Activated T-helper 1 cell treated with anti-CD3 and anti-CD28 coated beads, Interleukin-2, amount 50 U/mL, for 16 hours (primary cell): ENCODE results near the gene CHID1.

Experiments used
- DNase-seq, 2 donors: peaks; one replicate each; pipeline ENCODE4 v3.0.0-alpha.2; 2020; ENCODE audit warnings: low read depth in 1 of 2, low spot score in 1 of 2

CHID1 gene

GRCh38 chr11:888310-889212 lies 22.0 kb downstream of the CHID1 start:
- no peak for DNase-seq

DNA sequence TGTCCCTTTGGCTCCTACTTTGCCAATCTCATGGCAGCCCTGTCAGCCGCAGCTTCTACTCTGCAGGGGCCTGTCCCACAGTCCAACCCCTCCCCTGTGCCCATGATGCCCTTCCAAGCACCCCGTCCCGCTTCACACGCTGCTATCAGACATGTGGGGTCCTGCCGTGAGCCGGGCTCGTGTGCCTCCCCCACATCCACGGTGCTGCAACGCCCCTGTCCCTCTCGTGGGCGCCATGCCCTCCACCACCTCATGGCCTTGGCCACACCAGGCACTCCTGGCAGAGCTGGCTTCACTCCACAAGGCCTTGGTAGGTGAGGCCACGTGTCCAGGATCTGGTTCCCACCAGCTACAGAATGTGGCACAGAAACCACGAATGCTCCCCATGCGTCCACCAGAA lies 23.0 kb downstream of the CHID1 start:
- DNase-seq: no peak

- no peak for DNase-seq
Observed at GRCh38 chr11:886568-886967, 24.0 kb downstream of the CHID1 start.

DNA sequence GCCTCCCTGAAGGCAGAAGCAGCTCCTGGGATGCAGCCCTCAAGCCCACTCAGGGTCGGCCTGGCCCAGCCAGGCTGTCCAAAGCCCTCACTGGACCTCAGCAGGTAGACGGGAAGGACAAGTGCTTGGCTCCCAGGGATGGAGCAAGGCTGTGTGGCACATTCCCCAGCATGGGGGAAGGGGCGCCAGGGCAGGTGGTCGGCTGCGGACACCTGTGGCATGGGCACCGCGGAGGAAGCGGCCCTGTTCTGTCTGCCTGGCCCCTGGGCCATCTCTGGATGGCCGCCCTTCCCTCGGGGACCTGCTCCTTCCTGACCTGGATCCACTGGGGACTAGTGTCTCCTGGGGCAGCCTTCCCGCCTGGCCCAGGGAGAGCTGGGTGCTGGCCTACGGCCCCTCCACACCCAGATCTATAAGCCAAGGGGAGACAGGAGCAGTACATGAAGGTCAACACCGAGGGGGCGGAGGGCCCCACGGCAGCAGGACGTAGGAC lies 26.0 kb downstream of the CHID1 start:
- DNase-seq: no peak

DNA sequence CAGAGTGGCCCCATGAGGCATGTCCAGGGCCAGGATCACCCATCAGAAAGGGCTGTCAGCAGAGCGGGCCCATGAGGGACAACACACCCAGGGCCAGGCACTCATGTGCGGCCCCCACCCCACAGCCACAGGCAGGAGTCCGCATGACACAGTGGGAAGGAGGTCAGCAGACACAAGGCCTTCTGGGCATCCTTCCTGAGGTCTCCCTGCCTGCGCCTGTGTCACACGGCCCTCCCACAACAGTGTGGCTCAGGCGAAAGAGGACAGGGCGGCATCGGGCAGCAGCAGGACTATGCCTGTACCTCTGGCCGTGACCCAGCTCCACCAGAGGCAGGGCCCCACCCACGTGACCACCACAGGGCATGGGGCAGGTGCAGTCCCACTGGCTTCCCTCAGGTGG lies 27.1 kb downstream of the CHID1 start:
- DNase-seq: no peak

- DNase-seq: no peak
Observed at GRCh38 chr11:882596-882995, 28.0 kb downstream of the CHID1 start.

DNA sequence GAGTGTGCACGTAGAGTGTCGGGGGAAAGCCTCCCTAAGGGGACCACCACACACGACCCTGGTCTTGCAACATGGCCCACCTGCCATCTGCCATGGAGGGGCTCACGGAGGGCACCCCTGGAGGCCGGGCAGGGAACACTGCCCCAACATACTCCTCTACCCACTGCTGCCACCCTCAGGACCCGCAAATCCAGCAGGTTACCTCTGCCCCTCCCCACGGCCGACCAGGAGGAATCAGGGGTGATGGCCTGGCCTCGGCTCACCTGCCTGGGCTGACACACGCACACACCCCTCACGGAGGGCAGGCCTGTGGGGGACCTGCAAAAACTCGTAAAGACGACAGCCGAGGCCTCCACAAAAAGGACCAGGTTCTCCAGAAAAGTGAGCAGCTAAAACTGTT lies 30.2 kb downstream of the CHID1 start:
- DNase-seq: no peak

GRCh38 chr11:877565-877964 lies 33.0 kb downstream of the CHID1 start:
- DNase-seq: no peak

GRCh38 chr11:876545-876944 lies 34.1 kb downstream of the CHID1 start:
- no peak for DNase-seq

DNA sequence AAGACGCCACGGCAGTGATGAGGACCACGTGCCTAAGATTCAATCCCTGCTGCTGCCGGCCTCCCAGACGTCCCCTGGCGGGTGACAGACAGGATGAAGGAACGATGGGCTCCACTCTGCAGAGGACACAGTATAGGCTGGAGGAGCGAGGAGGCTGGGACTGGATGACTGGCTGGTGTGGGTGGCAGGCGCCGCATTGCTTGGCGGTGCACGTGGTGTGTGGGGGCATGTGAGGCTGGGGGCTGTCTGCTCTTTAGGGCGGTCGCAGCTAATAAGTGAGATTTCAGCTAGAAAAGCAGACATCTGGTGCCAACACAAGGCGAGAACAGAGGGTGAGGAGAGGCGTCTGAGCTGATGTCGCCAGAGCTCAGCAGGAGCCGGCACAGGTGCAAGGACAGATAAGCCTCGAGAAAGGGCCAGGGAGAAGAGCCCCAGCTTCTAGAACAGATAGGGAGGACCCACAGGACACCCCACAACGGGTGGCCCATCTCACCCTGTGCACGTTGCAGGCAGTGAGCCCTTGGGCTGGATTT lies 34.8 kb downstream of the CHID1 start:
- no peak for DNase-seq

DNA sequence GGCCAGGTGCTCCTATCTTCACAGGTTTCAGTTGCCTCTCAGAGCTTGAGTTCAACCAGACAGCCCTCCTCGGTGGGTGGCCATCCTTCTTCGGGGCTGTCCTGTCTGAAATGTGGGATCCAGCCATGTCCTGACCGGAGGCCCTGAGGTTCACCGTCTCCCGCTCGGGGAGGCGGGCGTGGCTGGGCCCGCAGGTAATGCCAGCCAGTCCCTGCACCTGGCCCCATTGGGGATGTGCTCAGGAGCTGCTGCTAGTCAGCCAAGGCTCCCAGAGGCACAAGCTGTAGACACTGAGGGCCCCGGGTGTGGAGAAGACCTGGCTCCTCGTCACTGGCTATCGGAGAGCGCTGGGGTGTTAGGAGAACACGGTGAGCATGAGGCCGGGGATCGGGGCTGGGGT lies 35.4 kb downstream of the CHID1 start:
- DNase-seq: no peak

GRCh38 chr11:873706-874105 lies 36.9 kb downstream of the CHID1 start:
- no peak for DNase-seq

GRCh38 chr11:872799-873198 lies 37.8 kb downstream of the CHID1 start:
- no peak for DNase-seq

DNA sequence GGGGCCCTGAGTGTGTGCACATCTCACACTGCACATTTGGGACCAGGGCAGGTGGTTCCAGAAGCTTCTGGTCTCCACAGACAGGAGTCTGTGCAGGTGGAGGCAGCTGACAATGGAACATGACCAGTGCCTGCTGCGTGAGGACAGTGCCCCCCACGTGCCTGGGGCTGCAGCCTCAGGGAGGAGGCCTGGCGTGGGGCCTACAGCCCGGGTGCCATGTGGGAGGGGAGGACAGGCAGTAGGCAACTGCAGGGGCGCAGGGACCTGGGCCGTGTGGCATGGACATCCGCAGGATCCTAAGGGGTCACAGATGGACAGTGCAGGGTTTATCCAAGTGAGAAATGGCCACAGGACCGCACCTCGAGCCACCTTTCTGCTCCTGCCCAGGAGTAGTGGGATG lies 39.1 kb downstream of the CHID1 start:
- no peak for DNase-seq

- DNase-seq: no peak
Observed at GRCh38 chr11:870418-870817, 40.2 kb downstream of the CHID1 start.

GRCh38 chr11:870127-870413 lies 40.5 kb downstream of the CHID1 start:
- DNase-seq: no peak

DNA sequence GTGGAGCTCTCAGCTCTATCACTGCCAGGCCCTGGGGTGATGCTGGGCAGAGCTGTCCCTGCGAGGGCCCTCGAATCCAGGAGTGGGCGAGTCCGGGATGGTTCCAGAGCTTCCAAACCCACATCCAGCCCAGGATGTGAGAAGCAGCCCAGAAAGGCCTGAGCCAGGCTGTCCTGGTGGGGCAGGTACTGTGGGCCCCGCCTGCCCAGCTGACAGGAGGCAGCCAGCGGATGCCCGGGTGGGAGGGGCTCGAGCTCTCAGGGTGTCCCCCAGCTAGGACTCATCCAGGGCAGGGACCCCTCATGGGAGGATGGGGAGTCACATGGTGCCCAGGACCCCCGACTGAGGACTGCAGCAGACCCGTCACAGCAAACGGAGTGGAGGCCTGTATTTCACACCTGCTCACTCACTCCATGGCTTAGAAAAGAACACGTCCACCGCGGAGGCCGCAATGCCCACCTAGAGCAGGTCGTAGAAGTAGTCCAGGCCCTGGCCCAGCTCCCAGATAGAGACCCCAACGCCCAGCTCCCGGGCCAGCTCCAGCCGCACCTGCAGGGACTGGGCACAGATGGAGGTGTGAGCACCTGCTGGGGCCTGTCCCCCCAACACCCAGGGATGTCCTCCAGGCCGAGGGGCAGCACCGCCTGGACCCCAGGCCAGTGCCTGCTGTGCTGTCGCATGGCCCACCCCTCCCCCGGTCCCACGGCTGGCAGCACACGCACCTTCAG lies 41.0 kb downstream of the CHID1 start:
- DNase-seq: no peak

DNA sequence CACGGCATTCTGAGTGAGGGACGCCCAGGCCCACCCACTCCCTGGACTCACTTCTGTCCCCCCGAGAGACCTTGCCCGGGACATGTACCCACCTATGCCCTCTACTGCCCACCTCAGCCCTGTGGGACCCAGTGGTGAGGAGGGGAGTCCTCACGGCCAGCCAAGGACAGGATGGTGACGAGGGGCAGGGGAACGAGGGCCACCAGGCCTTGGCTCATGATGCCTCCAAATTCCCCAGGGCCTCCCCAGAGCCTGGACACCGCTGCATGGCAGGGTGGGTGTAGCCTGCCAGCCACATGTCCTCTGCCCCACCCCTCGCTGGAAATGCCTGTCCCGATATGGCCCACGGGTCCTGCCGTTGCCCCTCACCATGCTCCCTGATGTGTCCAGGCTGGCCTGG lies 41.8 kb downstream of the CHID1 start:
- DNase-seq: no peak

- DNase-seq: no peak
Observed at GRCh38 chr11:868394-868793, 42.2 kb downstream of the CHID1 start.

GRCh38 chr11:867856-868358 lies 42.7 kb downstream of the CHID1 start:
- no peak for DNase-seq

DNA sequence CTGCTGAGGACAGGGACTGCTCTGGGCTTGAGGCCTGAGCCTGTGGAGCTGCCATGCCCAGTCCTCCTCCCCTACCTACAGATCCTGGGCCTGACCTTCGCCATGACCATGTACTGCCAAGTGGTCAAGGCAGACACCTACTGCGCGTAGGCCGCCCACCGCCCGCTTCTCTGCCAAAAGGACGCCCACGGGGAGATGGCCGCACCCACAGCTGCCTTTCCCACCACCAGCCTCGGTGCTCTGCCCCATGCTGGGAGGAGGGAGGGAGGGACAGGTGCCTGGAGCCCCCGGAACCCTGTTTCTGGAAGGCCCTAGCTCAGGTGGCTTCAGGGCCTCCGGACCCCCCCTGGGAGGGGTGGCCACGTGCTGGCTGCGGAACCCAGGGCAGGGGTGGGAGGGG lies 44.1 kb downstream of the CHID1 start:
- no peak for DNase-seq
